ENCODE measurements around the gene NFATC1. TPM values are rescaled to one million over a fixed set of nuclear protein-coding genes. Genes with fewer than 3 reads are reported as not detected.
A peak's percentile ranks its signal among the peaks of the same experiment; 100 is the strongest.

NFATC1 gene
- total and polyA plus RNA-seq, 2 donors (not counting 1 experiment from before 2014, with no cell fraction given): 0.92 to 4.3 TPM

GRCh38 chr18:79531386-79531785 is 135.7 kb downstream of the NFATC1 start:
- no peak overlapping the region for H3K9ac ChIP-seq (ENCODE audit: insufficient read depth, low read length)
- no peaks in the 10 kb centered on the region for H4K20me1 ChIP-seq (ENCODE audit: control insufficient read depth, extremely low read depth, insufficient read depth, low read length)
- H3K4me3 ChIP-seq (replicated peaks in 1 of 4; ENCODE audit: control extremely low read depth in 1 of 4, insufficient read depth in 1 of 4, low read depth in 3 of 4, low read length in 4 of 4): no peak overlapping the region
- H3K27ac ChIP-seq (ENCODE audit: insufficient read depth, low read length): no peak overlapping the region
- no peaks in the 10 kb centered on the region for H3K9me3 ChIP-seq (ENCODE audit: control insufficient read depth, insufficient read depth, low read depth, low read length)
- H3K4me1 ChIP-seq (ENCODE audit: control insufficient read depth, extremely low read depth, insufficient read depth, low read length): no peaks in the 10 kb centered on the region
- no peak for DNase-seq (ENCODE audit: low read depth in 2 of 2)
- H3K79me2 ChIP-seq (ENCODE audit: control insufficient read depth, insufficient read depth, low read length): no peaks in the 10 kb centered on the region
- no peak overlapping the region for H3K4me2 ChIP-seq (ENCODE audit: extremely low read depth, insufficient read depth, low read length)
- no peak for TF ChIP-seq EZH2 (IDR thresholded peaks at IDR 0.05; ENCODE audit: low read length, missing control alignments)
- no peak for TF ChIP-seq CTCF (conservative IDR thresholded peaks at IDR 0.05 in 1 of 2, IDR thresholded peaks at IDR 0.05 in 1 of 2; ENCODE audit: low read depth in 1 of 2, low read length in 2 of 2)
- peaks cover 9% of the 10 kb centered on the region for H3K27me3 ChIP-seq (ENCODE audit: control insufficient read depth, insufficient read depth, low read length)
- no peaks in the 10 kb centered on the region for H3K36me3 ChIP-seq (ENCODE audit: control insufficient read depth, insufficient read depth, low read length)
- no peak overlapping the region for H2AFZ ChIP-seq (ENCODE audit: low read length)

GRCh38 chr18:79531926-79532312 is 136.2 kb downstream of the NFATC1 start:
- Histone ChIP-seq H3K4me1 (ENCODE audit: control insufficient read depth, extremely low read depth, insufficient read depth, low read length) (no peaks in the 10 kb centered on the region), H3K27me3 (ENCODE audit: control insufficient read depth, insufficient read depth, low read length) (peaks cover 9% of the 10 kb centered on the region), H3K9ac (ENCODE audit: insufficient read depth, low read length) (no peak overlapping the region), H4K20me1 (ENCODE audit: control insufficient read depth, extremely low read depth, insufficient read depth, low read length) (no peaks in the 10 kb centered on the region), H3K9me3 (ENCODE audit: control insufficient read depth, insufficient read depth, low read depth, low read length) (no peaks in the 10 kb centered on the region), H2AFZ (ENCODE audit: low read length) (no peak overlapping the region), H3K4me3 (replicated peaks in 1 of 4; ENCODE audit: control extremely low read depth in 1 of 4, insufficient read depth in 1 of 4, low read depth in 3 of 4, low read length in 4 of 4) (no peak overlapping the region), H3K27ac (ENCODE audit: insufficient read depth, low read length) (no peak overlapping the region), H3K79me2 (ENCODE audit: control insufficient read depth, insufficient read depth, low read length) (no peaks in the 10 kb centered on the region), H3K36me3 (ENCODE audit: control insufficient read depth, insufficient read depth, low read length) (no peaks in the 10 kb centered on the region), H3K4me2 (ENCODE audit: extremely low read depth, insufficient read depth, low read length) (no peak overlapping the region)
- TF ChIP-seq EZH2 (IDR thresholded peaks at IDR 0.05; ENCODE audit: low read length, missing control alignments) (no peak), CTCF (conservative IDR thresholded peaks at IDR 0.05 in 1 of 2, IDR thresholded peaks at IDR 0.05 in 1 of 2; ENCODE audit: low read depth in 1 of 2, low read length in 2 of 2) (no peak)
- no peak for DNase-seq (ENCODE audit: low read depth in 2 of 2)

GRCh38 chr18:79532313-79533007 is 136.7 kb downstream of the NFATC1 start:
- no peaks in the 10 kb centered on the region for H3K4me1 ChIP-seq (ENCODE audit: control insufficient read depth, extremely low read depth, insufficient read depth, low read length)
- H3K27me3 ChIP-seq (ENCODE audit: control insufficient read depth, insufficient read depth, low read length): peaks cover 9% of the 10 kb centered on the region
- DNase-seq (ENCODE audit: low read depth in 2 of 2): peak; percentile 17 to 54
- no peak overlapping the region for H3K4me3 ChIP-seq (replicated peaks in 1 of 4; ENCODE audit: control extremely low read depth in 1 of 4, insufficient read depth in 1 of 4, low read depth in 3 of 4, low read length in 4 of 4)
- no peaks in the 10 kb centered on the region for H3K36me3 ChIP-seq (ENCODE audit: control insufficient read depth, insufficient read depth, low read length)
- TF ChIP-seq CTCF (conservative IDR thresholded peaks at IDR 0.05 in 1 of 2, IDR thresholded peaks at IDR 0.05 in 1 of 2; ENCODE audit: low read depth in 1 of 2, low read length in 2 of 2): no peak
- TF ChIP-seq EZH2 (IDR thresholded peaks at IDR 0.05; ENCODE audit: low read length, missing control alignments): no peak
- H3K79me2 ChIP-seq (ENCODE audit: control insufficient read depth, insufficient read depth, low read length): no peaks in the 10 kb centered on the region
- no peak overlapping the region for H3K9ac ChIP-seq (ENCODE audit: insufficient read depth, low read length)
- H4K20me1 ChIP-seq (ENCODE audit: control insufficient read depth, extremely low read depth, insufficient read depth, low read length): no peaks in the 10 kb centered on the region
- no peaks in the 10 kb centered on the region for H3K9me3 ChIP-seq (ENCODE audit: control insufficient read depth, insufficient read depth, low read depth, low read length)
- no peak overlapping the region for H2AFZ ChIP-seq (ENCODE audit: low read length)
- no peak overlapping the region for H3K4me2 ChIP-seq (ENCODE audit: extremely low read depth, insufficient read depth, low read length)
- H3K27ac ChIP-seq (ENCODE audit: insufficient read depth, low read length): no peak overlapping the region
